NCI-H774 (cell line): ENCODE data around the gene ZSCAN10.
"Not testable (repeated sequence)": the region's sequence is repeated elsewhere in the genome, so short reads cannot be mapped to it uniquely, and the experiment has no call there.

Experiments
- DNase-seq: peaks from one replicate; lab custom pipeline; 2025; lab: John Stamatoyannopoulos, UW

Gene ZSCAN10

DNA sequence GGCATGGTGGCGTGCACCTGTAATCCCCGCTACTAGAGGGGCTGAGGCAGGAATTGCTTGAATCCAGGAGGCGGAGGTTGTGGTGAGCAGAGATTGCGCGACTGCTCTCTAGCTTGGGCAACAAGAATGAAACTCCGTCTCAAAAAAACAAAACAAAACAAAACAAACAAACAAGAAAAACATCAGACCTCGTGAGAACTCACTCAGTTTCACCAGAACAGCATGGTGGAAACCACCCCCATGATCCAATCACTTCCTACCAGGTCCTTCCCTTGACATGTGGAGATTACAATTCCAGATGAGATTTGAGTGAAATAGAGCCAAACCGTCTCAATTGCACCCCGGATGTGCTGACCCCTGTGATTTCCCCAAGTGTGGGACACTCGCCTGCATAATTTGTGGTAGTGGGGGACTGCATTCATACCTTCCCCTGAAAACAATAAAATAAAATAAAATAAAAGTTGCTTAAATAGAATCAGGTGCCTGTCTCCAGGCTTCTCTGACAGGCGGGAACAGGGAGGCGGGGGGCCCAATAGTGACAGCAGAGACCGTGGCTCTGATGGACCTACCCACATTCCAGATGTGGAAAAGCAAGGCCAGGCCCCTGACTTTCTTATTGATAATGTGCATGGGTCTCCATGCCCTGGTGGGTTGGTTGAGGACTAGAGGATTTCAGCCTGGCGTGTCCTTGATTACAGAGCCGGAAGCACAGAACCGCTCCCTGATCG lies 13.1 kb downstream of the ZSCAN10 start:
- no peak for DNase-seq

DNA sequence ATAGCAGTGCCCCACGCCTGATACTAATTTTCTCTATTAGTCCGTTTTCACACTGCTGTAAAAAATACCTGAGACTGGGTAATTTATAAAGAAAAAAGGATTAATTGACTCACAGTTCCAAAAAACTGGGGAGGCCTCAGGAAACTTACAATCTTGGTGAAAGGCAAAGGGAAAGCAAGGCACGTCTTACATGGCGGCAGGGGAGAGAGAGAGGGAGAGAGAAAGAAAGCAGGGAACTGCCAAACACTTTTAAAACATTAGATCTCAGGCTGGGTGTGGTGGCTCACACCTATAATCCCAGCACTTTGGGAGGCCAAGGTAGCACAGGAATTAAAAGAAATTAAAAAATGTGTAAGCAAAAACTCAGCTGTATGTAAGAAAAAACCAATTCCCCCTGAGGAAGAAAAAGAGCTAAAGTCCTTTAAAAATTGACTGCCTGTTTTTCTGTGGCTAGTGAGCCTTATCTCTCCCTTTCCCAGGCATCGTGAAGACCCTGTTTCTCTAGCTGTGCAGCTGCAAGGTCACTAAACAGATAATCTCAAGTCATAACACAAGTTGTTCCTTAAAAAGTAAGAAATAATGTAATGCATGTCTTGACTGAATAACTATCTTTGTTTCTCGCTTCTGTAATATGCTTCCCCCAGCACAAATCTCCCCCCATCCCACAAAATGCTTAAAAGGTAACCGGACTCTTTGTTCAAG lies 14.0 kb downstream of the ZSCAN10 start:
- DNase-seq = no peak

DNA sequence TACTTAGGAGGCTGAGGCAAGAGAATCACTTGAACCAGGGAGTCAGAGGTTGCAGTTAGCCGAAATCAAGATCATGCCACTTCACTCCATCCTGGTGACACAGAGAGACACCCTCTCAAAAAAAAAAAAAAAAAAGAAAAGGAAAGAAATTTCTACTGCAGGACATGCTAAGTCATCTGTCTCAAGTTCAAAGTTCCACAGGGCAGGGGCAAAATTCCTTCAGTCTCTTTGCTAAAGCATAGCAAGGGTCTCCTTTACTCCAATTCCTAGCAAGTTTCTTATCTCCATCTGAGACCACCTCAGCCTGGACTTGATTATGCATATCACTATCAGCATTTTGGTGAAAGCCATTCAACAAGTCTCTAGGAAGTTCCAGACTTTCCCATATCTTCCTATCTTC lies 14.6 kb downstream of the ZSCAN10 start:
- DNase-seq = no peak

DNA sequence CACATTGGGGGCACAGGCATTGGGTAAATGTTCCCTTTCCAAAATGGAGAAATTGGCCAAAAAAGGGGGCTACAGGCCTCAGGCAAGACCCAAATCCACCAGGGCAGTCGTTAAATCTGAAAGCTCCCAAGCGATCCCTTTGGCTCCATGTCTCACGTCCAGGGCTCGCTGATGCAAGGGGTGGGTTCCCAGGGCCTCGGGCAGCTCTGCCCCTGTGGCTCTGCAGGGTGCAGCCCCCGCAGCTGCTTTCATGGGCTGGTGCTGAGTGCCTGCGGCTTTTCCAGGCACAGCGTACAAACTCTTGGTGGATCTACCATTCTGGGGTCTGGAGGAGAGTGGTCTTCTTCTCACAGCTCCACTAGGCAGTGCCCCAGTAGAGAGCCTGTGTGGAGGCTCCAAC lies 15.7 kb downstream of the ZSCAN10 start:
- not testable (repeated sequence) for DNase-seq

DNA sequence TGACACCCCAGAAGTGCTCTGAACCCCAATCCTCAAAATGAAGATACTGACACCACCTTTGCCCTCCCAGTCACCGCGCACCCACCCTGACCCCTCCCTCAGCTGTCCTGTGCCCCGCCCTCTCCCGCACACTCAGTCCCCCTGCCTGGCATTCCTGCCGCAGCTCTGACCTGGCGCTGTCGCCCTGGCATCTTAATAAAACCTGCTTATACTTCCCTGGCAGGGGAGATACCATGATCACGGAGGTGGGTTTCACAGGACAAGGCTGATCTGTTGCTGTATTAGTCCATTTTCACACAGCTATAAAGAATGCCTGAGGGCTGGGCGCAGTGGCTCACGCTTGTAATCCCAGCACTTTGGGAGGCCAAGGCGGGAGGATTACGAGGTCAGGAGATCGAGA lies 17.1 kb downstream of the ZSCAN10 start:
- not testable (repeated sequence) for DNase-seq

DNA sequence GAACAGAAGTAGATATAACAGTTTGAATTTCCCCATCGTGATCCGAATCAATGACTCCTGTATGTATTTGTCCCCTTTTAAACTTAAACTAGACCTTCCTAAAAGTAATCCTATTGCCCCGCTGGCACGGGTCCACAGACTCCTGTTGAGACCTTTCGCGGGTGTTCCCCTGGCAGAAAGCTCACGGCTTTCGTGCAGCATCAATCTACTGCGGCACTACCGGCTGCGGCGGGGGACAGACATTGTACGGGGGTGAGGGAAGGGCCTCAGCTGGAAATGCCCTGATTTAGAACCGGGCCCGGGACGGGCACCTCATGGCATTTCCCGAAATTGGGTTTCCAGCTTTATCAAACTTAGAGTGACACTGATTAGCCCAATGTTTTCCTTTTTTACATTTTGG lies 19.1 kb downstream of the ZSCAN10 start:
- DNase-seq = no peak

DNA sequence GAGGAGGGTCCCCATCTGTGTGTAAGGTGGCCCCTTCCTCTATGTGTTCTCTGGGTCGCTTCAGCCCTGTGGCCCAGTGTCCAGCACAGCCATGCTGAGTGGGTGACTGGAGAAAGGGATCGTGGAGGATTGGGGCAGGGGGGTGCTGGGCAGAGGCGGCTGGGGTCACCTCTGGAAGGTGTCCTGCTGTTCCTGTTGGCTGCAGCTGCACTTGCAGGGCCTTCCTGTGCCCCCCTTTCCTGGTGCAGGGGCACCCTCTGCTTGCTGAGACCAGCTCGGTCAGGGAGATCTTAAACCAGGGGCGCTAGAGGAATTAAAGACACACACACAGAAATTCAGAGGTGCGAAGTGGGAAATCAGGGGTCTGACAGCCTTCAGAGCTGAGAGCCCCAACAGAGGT lies 22.5 kb downstream of the ZSCAN10 start:
- DNase-seq = no peak

DNA sequence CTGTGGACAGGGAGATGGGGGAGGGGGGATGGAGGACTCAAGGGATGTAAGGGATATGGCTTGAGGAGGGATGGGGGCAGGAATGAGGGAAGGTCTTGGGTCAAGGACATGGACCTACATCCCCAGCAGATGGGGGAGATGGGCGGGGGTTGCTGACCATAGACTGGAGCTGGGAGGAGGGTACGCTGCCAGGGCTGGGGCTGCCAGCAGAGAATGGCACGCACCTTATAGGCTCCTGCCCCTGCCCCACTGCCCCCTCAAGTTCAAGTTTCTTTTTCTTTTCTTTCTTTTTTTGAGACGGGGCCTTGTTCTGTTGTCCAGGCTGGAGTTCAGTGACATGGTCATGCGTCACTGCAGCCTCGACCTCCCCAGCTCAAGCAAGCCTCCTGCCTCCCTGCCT lies 23.1 kb downstream of the ZSCAN10 start:
- DNase-seq = not testable (repeated sequence)

DNA sequence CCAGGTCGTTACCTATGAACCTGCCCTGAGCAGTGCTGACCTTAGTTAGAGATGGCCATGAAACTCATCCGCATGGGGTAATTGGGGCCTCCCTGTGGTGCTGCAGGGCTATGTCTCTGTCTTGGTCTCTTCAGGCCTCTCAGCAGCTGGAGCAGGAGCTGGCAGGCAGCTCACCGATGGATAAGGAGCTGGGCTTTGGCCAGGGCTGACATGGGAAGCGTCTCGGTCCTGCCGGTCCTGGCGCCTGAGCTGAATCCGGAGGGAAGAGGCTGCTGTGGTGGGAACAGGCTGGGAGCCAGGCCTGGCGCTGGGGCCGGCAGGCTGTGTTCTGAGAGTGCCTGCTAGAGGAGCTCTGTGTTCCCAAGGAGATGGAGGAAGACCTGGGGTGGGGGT lies 23.6 kb downstream of the ZSCAN10 start:
- DNase-seq = no peak

DNA sequence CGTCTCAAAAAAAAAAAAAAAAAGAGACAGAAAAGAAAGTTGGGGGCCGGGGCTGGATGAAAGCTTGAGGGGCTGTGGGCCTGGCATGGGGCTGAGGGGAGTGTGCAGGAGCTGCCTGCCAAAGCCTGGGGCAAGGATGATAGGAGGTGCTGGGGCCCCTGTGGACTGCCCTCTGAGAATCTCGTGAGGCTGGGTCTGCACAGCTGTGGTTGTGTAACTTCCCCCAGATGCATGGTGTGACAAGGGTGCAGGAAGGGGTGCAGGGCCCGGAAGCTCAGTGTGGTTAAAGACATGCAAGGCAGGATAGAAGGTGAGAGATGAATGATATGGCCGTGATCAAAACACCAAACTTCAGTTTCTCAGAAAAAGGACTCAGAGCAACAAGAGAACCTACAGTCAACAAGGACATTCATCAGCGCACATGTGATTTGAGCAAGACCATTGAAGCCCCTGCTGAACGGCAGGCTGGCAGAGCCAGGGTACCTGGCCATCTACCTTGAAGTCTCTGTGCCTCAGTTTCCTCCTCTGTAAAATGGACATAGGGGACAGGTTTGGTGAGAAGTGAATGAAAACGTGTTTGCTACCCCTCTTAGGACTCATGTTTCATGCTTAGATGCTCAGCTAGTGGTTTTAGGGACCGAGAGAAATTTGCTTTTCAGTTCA lies 24.1 kb downstream of the ZSCAN10 start:
- DNase-seq = no peak

DNA sequence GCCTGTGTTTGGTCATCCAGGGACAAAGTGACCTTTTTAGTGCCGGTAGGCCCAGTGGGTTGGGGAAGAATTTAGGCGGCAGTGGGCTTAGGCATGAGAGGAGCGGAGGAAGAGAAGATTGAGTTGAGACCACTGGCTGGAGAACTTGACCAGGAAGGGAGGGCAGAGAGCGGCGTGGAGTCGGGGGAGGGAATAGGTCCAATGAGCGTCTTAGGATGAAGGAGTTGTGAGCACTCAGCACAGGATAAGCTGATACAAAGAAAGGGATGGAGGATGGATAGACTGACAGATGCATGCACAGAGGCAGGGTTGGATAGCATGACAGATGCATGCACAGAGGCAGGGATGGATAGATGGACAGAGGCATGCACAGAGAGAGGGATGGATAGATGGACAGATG lies 25.6 kb downstream of the ZSCAN10 start:
- DNase-seq = no peak

DNA sequence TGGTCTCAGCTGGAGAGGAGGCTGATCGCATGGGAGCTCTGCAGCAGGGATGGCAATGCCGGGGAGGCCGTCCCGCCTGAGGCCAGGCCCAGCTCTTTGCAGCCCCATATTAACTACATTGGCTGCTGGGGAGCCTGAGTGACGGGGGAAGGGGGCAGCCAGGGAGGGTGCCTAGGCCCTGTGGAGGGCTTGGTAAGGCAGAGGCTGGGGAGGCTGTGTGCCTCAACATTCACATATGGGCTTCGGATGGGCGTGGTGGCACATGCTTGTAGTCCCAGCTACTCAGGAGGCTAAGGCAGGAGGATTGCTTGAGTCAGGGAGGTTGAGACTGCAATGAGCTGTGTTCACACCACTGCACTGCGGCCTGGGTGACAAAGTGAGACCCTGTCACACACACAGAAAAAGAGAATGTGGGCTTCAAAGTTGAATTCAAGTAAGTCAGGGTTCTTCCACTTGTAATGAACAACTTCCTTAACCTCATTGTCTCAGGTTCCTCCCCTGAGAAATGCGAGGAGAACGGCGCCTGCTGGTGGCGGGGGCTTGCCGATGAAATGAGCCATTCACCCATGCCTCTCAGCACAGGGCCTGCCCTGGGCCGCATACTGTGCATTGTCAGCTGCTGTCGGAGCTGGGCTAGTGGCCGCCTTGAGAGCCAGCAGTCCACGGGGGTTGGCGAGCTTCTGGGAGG lies 26.4 kb downstream of the ZSCAN10 start:
- not testable (repeated sequence) for DNase-seq

DNA sequence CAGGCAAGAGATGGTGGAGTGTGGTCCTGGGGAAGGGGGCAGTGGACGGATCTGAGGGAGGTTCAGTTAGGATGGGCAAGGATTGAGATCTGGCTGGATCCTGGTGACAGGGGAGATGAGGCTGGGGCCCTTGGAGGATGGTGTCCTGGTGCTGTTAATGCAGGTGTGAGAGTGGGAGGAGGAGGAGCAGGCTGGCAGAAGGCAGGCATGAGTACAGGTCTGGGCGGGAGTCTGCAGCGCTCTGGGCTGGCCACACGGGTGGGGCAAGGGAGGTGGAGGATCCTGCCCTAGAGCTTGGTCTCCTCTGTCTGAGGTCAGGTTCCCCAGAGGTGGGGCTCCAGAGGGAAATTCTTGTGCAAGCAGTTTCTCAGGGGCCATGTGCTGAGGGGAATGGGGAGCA lies 26.9 kb downstream of the ZSCAN10 start:
- DNase-seq = not testable (repeated sequence)

DNA sequence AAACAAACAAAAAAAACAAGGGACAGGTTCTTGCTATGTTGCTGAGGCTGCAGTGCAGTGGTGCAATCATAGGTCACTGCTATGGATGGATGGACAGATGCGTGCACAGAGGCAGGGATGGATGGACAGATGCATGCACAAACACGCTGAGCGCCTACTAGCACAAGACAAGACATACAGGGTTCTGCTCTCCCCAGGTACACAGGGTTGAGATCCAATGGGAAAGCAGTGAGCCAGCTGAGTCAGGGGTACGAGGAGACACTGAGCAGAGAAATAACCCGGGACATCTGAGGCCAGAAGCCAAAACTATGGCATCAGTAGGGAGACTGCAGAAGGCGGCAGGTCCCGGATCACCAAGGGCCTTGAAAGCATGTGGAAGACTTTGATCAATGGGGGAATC lies 27.4 kb downstream of the ZSCAN10 start:
- no peak for DNase-seq

DNA sequence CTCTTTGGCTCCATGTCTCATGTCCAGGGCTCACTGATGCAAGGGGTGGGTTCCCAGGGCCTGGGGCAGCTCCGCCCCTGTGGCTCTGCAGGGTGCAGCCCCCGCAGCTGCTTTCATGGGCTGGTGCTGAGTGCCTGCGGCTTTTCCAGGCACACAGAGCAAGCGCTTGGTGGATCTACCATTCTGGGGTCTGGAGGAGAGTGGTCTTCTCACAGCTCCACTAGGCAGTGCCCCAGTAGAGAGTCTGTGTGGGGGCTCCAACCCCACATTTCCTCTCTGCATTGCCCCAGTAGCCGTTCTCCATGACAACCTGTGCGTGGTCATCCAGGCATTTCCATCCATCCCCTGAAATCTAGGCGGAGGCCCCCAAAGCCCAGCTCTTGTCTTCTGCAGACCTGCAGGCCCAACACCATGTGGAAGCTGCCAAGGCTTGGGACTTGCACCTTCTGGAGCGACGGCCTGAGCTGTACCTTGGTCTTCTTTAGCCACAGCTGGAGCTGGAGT lies 28.4 kb downstream of the ZSCAN10 start:
- DNase-seq = no peak

DNA sequence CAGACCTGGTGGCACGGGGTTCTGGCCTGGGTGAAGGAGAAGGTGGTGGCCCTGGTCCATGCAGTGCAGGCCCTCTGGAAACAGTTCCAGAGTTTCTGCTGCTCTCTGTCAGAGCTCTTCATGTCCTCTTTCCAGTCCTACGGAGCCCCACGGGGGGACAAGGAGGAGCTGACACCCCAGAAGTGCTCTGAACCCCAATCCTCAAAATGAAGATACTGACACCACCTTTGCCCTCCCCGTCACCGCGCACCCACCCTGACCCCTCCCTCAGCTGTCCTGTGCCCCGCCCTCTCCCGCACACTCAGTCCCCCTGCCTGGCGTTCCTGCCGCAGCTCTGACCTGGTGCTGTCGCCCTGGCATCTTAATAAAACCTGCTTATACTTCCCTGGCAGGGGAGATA lies 29.9 kb downstream of the ZSCAN10 start:
- DNase-seq = not testable (repeated sequence)

DNA sequence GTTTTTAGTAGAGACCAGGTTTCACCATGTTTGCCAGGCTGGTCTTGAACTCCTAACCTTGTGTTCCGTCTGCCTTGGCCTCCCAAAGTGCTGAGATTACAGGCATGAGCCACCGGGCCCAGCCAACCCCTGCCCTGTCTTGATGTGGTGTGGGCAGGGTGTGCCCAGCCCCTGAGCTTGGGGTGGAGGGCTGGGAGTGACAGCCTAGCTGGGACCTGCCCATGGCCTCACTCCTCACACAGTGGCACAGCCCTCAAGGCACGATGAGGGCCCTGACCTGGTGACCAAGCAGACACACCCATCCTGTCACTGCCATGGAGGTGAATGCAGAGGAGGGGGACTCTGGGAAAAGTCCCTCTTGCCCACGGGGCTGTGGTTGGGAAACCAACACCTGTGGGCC lies 30.6 kb downstream of the ZSCAN10 start:
- no peak for DNase-seq

DNA sequence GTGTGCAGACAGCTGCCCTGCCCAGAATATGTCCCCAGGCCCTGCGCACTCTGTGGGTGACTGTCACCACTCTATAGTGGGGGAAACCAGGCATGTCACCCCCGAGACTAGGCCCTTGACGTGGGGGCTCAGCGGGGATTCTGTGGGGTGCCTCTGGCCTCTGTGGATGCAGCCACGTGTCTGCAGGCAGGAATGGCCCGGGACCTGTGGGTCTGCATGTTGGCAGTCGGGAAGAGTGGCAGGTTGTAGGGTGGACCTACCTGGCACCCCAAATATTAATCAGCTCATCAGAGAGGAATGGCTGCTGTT lies 32.7 kb downstream of the ZSCAN10 start:
- no peak for DNase-seq

DNA sequence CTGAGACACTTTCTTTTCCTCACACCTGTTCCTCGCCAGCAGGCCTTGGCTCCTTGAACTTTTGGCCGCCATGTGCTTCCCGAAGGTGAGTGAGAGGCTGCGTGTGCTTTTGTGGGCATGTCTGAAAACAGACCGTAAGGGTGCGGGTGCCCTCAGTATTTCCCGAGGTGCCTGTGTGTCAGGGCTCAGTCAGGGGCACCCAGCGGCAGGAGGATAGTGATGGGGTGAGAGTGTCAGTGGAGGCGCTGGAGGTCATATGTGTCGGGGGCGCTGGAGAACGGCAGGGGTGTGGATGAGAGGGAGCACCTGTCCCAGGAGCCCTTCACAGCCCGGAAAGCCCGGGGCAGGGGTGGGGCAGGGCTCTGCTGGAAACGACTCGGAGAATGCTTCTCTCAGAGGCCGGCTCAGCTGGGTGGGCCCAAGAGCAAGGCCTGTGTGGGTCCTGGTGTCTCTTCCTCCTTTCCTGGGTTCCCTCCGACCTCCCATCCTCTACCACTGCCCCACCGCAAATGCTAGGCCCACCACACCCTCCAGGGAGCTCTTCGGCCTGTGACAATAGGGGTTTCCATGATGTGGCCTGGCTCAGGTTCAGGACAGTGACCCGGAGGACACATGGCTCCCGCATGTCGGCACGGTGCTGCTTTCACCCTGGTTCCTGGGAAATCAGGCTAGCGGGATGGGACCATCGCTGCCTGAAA lies 33.2 kb downstream of the ZSCAN10 start:
- DNase-seq = no peak

DNA sequence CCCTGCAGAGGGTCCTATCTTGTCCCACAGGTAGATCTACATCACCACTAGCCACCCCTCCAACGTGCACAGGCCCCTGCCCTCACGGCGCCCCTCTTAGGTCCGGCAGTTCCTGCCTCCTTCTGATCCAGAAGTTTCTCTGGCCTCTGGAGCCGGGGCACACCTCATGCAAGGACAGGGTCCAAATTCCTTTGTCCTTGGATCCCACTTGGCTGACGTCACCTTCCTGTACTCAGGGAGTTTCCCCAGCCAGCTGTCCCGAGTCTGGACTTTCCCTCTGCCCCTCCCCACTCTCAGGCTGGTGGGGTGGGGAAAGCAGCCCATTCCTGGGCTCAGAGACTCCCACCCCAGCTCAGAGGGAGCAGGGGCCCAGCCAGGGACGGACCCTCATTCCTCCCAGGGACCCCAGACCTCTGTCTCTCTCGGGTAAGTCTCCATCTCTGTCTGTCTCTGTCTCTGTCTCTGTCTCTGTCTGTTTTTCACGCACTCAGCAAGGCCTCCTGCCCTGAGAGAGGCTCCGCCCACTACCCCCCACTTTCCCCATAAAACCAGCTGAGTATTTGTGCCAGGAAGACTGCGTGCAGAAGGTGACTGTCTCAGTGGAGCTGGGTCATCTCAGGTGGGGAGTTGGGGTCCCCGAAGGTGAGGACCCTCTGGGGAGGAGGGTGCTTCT lies 33.9 kb downstream of the ZSCAN10 start, which contains the start of gene IL32:
TSS of gene IL32 (plus strand) at position 572 of the 673 bp plus-strand sequence. CDS start 172 bp downstream, outside the sequence.
- DNase-seq = no peak
